Gastroesophageal sphincter (tissue), 3 donors: ENCODE results near the gene SLC39A2.
A peak's percentile ranks its signal among the peaks of the same experiment; 100 is the strongest.

ENCODE experiments used
- EP300 ChIP-seq: sonication (generic); formaldehyde crosslinking; IDR thresholded peaks from one replicate; pipeline ENCODE4 v1.6.1; 2017; ENCODE audit warnings: antibody characterized with exemption, mild to moderate bottlenecking
- POLR2A ChIP-seq, 2 donors: fragments of 450-650 bp; IDR thresholded peaks; one replicate each; pipeline ENCODE4 v1.6.1; 2017; ENCODE audit warnings: antibody characterized with exemption in 2 of 2, mild to moderate bottlenecking in 2 of 2, moderate library complexity in 1 of 2
- POLR2AphosphoS5 ChIP-seq: sonication (generic); formaldehyde crosslinking; IDR thresholded peaks from one replicate; pipeline ENCODE4 v1.6.1; 2017; ENCODE audit warnings: antibody characterized with exemption
- TF ChIP-seq, protein P1 (sequence below), 4 experiments: fragments of 200-600 bp in 2 of 4; fragments of 450-650 bp in 2 of 4; sonication (generic) in 1 of 4; IDR thresholded peaks; one replicate each; pipeline ENCODE4 v1.5.1; 2017 to 2019; ENCODE audit warnings: antibody characterized with exemption in 4 of 4, mild to moderate bottlenecking in 2 of 4, moderate library complexity in 2 of 4

DNA sequence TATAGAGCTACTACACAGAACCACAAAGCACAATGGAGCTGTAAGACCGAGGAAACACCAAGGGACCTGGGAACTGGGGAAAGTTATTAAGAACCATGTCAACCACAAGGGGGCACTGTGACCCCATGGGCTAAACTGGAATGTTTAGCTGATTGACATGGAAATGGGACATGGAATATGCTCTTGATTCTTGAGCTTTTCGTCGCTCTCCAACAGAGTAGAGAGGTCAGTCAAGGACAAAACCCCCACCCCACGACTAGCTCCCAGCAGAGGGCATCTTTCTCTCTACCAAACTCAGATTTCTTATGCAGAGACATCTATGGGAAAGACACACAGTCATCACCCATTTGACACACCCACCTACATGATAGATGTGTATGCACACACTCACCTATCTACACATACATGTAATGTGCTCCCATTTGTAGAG is 15.7 kb downstream of the SLC39A2 start:
- TF ChIP-seq EP300: no peak
- TF ChIP-seq, protein P1, sequence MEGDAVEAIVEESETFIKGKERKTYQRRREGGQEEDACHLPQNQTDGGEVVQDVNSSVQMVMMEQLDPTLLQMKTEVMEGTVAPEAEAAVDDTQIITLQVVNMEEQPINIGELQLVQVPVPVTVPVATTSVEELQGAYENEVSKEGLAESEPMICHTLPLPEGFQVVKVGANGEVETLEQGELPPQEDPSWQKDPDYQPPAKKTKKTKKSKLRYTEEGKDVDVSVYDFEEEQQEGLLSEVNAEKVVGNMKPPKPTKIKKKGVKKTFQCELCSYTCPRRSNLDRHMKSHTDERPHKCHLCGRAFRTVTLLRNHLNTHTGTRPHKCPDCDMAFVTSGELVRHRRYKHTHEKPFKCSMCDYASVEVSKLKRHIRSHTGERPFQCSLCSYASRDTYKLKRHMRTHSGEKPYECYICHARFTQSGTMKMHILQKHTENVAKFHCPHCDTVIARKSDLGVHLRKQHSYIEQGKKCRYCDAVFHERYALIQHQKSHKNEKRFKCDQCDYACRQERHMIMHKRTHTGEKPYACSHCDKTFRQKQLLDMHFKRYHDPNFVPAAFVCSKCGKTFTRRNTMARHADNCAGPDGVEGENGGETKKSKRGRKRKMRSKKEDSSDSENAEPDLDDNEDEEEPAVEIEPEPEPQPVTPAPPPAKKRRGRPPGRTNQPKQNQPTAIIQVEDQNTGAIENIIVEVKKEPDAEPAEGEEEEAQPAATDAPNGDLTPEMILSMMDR (IDR thresholded peaks at IDR 0.05): peak; percentile 95 to 97 (median 96)
- peak; percentile 66 for TF ChIP-seq POLR2AphosphoS5
- TF ChIP-seq POLR2A (IDR thresholded peaks at IDR 0.05): no peak
